ENCODE data around the gene RIOK1. TPM values are rescaled to one million over a fixed set of nuclear protein-coding genes. Genes with fewer than 3 reads are reported as not detected.

The RIOK1 gene
- total and polyA plus RNA-seq, 7 experiments from 2014 or later = 17.2 to 39.9 (median 26.4) TPM

- H3K27me3 ChIP-seq (ENCODE audit: control insufficient read depth in 2 of 2, insufficient read depth in 2 of 2, low read length in 2 of 2) = no peaks in the 10 kb centered on the region
- Mint-ChIP-seq H3K4me1 (peaks cover 0 to 7% (median 3%) of the 10 kb centered on the region in 7 donors), H3K36me3 (no peaks in the 10 kb centered on the region), H3K9me3 (peaks cover 0 to 1% (median 0%) of the 10 kb centered on the region in 11 donors), H3K27ac (no peak overlapping the region), H3K4me3 (no peak overlapping the region), H3K27me3 (peaks cover 0 to 11% (median 8%) of the 10 kb centered on the region in 5 donors)
- intact Hi-C loops (cut with micrococcal nuclease) = no loop called here
- ChIA-PET POLR2A (no interaction called here), CTCF (no interaction called here)
- H3K27ac ChIP-seq (ENCODE audit: low read depth, low read length) = no peak overlapping the region
- ATAC-seq (no peak), DNase-seq (no peak)
- no peaks in the 10 kb centered on the region for H3K36me3 ChIP-seq (ENCODE audit: control insufficient read depth in 2 of 3, insufficient read depth in 3 of 3, low read length in 3 of 3)
- H3K4me1 ChIP-seq (ENCODE audit: control insufficient read depth in 2 of 2, insufficient read depth in 2 of 2, low read length in 2 of 2) = no peaks in the 10 kb centered on the region
- no peak overlapping the region for H3K4me3 ChIP-seq (ENCODE audit: low read length)
- no peaks in the 10 kb centered on the region for H3K9me3 ChIP-seq (ENCODE audit: control insufficient read depth in 2 of 3, low read length in 3 of 3)
These were observed 77.6 kb downstream of the RIOK1 start for GRCh38 chr6:7467007-7467897.

Other genes starting within 250 kb of the RIOK1 start
- 100 to 1,000 TPM in 3 of 5 experiments, 10 to 100 TPM in 2; 75.0 to 178 (median 127) TPM for gene SSR1, start 76.6 kb upstream of the RIOK1 start, total RNA-seq
- gene SSR1, start 76.6 kb upstream of the RIOK1 start, polyA plus RNA-seq = 100 to 1,000 TPM; 151 to 204 TPM
- under 1 TPM; 0.16 to 0.48 (median 0.22) TPM for gene CAGE1, start 66 bp upstream of the RIOK1 start, total RNA-seq
- under 1 TPM in 1 of 2 donors, not detected in 1; 0.06 TPM for gene CAGE1, start 66 bp upstream of the RIOK1 start, polyA plus RNA-seq
- gene DSP, start 151.9 kb downstream of the RIOK1 start, total RNA-seq = under 1 TPM in 1 of 5 experiments, not detected in 4; 0.02 TPM
- under 1 TPM in 1 of 2 donors, not detected in 1; 0.02 TPM for gene DSP, start 151.9 kb downstream of the RIOK1 start, polyA plus RNA-seq
- gene SNRNP48, start 200.4 kb downstream of the RIOK1 start, total RNA-seq = 10 to 100 TPM in 4 of 5 experiments, 1 to 10 TPM in 1; 8.6 to 30.4 (median 15.3) TPM
- gene SNRNP48, start 200.4 kb downstream of the RIOK1 start, polyA plus RNA-seq = 10 to 100 TPM; 10.7 to 11.4 TPM

Measured in naive thymus-derived CD4-positive, alpha-beta T cell (primary cell).